Measurements from ENCODE around the gene SNIP1. TPM values are rescaled to one million over a fixed set of nuclear protein-coding genes. Genes with fewer than 3 reads are reported as not detected.

SNIP1 gene
- total and polyA plus RNA-seq, 2 experiments from 2014 or later, result 6.5 to 10.5 TPM

DNA sequence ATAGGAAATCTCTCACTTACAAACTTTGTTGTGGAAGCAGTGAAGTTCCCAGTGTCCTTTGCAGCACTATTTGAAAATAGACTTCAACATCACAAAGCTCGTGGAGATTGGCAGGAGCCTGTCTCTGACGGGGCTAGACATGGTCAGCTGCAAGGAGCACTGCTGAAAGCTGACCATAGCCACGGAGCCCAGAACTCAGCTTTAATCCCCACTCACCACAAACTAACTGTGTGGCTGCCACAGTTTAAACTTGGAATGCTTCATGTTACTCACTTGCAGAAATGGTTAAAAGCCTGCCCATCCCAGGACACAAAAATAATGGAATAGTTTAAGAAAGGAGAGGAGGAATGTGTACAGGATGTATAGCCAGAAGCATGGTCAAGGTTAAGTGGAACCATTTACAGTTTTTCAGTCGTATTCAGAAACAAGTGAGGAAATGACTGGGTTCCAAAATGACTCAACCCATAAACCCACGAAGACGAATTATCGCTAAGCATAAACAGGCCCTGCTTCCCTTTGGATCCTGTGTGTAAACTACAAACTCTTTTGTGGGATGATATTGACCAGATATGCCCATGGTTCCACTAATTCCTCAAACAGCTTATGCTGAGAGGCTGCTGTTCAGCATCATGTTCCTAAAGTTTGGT, 20.9 kb upstream of the SNIP1 start:
- no peak for DNase-seq (ENCODE audit: low spot score)
- Histone ChIP-seq H4K20me1 (ENCODE audit: insufficient read depth, poor library complexity, severe bottlenecking) (no peaks in the 10 kb centered on the region), H3K4me1 (ENCODE audit: insufficient read depth) (no peaks in the 10 kb centered on the region), H3K79me2 (no peaks in the 10 kb centered on the region), H2AFZ (no peak overlapping the region), H3K36me3 (replicated peaks; ENCODE audit: insufficient read depth, low read depth) (no peaks in the 10 kb centered on the region), H3K4me2 (no peak overlapping the region), H3K27ac (no peak overlapping the region), H3K9me2 (replicated peaks; ENCODE audit: insufficient read depth) (no peaks in the 10 kb centered on the region), H3K4me3 (no peak overlapping the region), H3K9me3 (ENCODE audit: low read depth) (no peaks in the 10 kb centered on the region), H3K27me3 (no peaks in the 10 kb centered on the region)
- WGBS (ENCODE audit: low lambda C conversion rate, missing lambda C conversion rate), result 79% methylated on average over 7 of the region's 7 CpGs
- TF ChIP-seq EZH2phosphoT487 (IDR thresholded peaks at IDR 0.05; ENCODE audit: low read depth, severe bottlenecking, unreplicated experiment) (no peak), EZH2 (IDR thresholded peaks at IDR 0.05; ENCODE audit: borderline replicate concordance) (no peak)
- TF ChIP-seq, protein P1, sequence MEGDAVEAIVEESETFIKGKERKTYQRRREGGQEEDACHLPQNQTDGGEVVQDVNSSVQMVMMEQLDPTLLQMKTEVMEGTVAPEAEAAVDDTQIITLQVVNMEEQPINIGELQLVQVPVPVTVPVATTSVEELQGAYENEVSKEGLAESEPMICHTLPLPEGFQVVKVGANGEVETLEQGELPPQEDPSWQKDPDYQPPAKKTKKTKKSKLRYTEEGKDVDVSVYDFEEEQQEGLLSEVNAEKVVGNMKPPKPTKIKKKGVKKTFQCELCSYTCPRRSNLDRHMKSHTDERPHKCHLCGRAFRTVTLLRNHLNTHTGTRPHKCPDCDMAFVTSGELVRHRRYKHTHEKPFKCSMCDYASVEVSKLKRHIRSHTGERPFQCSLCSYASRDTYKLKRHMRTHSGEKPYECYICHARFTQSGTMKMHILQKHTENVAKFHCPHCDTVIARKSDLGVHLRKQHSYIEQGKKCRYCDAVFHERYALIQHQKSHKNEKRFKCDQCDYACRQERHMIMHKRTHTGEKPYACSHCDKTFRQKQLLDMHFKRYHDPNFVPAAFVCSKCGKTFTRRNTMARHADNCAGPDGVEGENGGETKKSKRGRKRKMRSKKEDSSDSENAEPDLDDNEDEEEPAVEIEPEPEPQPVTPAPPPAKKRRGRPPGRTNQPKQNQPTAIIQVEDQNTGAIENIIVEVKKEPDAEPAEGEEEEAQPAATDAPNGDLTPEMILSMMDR (IDR thresholded peaks at IDR 0.05; ENCODE audit: poor library complexity), result no peak

DNA sequence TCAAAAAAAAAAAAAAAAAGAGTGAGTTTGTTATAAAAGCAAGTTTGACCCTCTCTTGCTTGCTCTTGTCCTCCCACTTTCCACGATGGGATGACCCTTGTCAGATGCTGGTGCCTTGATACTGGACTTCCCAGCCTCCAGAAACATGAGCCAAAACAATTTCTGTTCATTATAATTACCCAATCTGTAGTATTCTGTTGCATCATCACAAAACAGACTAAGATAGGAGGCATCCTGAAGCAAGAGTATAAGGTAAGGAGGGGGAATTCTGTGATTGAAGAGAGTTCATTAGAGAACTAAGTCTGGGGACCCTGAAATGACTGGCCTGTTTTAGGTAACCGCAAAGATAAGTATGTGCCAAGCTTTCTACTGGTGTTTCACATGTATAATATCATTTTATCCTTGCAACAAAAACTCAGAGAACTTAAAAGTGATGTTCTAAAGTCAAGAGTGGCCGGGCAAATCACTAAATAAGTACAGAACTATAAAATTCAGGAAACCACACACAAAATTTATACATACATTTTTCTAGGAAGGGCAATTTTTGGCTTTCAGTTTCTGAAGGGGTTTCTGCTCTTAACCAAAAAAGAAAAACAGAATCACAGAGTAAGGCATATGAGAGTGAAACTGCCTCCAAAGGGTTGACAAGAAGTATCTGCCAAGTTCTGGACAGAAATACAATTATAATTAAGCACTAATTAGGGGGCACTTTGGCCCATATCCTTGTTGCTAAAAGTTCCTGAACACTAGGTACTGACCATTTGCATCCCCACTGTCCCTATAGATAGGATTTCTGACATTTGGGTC, 16.6 kb upstream of the SNIP1 start:
- Histone ChIP-seq H3K4me2 (no peak overlapping the region), H3K4me3 (no peak overlapping the region), H3K27ac (no peak overlapping the region), H4K20me1 (ENCODE audit: insufficient read depth, poor library complexity, severe bottlenecking) (no peaks in the 10 kb centered on the region), H3K4me1 (ENCODE audit: insufficient read depth) (no peaks in the 10 kb centered on the region), H3K27me3 (no peaks in the 10 kb centered on the region), H3K9me3 (ENCODE audit: low read depth) (no peaks in the 10 kb centered on the region), H3K79me2 (no peaks in the 10 kb centered on the region), H2AFZ (no peak overlapping the region), H3K36me3 (replicated peaks; ENCODE audit: insufficient read depth, low read depth) (no peaks in the 10 kb centered on the region), H3K9me2 (replicated peaks; ENCODE audit: insufficient read depth) (no peaks in the 10 kb centered on the region)
- 96% methylated on average over 3 of the region's 3 CpGs for WGBS (ENCODE audit: low lambda C conversion rate, missing lambda C conversion rate)
- TF ChIP-seq EZH2 (IDR thresholded peaks at IDR 0.05; ENCODE audit: borderline replicate concordance) (no peak), EZH2phosphoT487 (IDR thresholded peaks at IDR 0.05; ENCODE audit: low read depth, severe bottlenecking, unreplicated experiment) (no peak)
- TF ChIP-seq, protein P1 (IDR thresholded peaks at IDR 0.05; ENCODE audit: poor library complexity), result no peak
- no peak for DNase-seq (ENCODE audit: low spot score)

DNA sequence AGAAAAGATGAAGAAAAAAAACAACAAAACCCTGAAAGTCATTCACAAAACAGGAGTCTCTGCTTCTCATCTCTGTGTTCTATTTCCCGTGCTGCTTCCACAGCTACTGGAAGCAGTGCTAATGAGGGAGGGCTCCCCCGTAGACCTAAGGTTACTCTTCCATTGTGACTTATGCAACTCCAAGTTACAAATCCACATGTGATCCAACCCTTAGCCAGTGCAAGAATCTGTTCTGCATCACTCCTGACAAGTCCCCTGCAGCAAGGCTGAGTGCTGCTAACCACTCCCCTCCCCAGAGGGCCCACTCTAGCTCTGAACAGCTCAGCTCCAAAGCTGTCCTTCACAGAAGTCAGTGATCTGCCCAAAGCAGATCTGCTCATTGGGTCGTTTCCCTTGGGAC, 12.9 kb upstream of the SNIP1 start:
- Histone ChIP-seq H3K4me1 (ENCODE audit: insufficient read depth) (no peaks in the 10 kb centered on the region), H3K27ac (no peak overlapping the region), H2AFZ (no peak overlapping the region), H3K9me2 (replicated peaks; ENCODE audit: insufficient read depth) (no peaks in the 10 kb centered on the region), H4K20me1 (ENCODE audit: insufficient read depth, poor library complexity, severe bottlenecking) (no peaks in the 10 kb centered on the region), H3K4me2 (no peak overlapping the region), H3K9me3 (ENCODE audit: low read depth) (no peaks in the 10 kb centered on the region), H3K4me3 (no peak overlapping the region), H3K27me3 (no peaks in the 10 kb centered on the region), H3K36me3 (replicated peaks; ENCODE audit: insufficient read depth, low read depth) (no peaks in the 10 kb centered on the region), H3K79me2 (no peaks in the 10 kb centered on the region)
- TF ChIP-seq EZH2 (IDR thresholded peaks at IDR 0.05; ENCODE audit: borderline replicate concordance) (no peak), EZH2phosphoT487 (IDR thresholded peaks at IDR 0.05; ENCODE audit: low read depth, severe bottlenecking, unreplicated experiment) (no peak)
- TF ChIP-seq, protein P1 (IDR thresholded peaks at IDR 0.05; ENCODE audit: poor library complexity), result no peak
- 50% methylated on average over 3 of the region's 3 CpGs for WGBS (ENCODE audit: low lambda C conversion rate, missing lambda C conversion rate)
- peak; percentile 56 for DNase-seq (ENCODE audit: low spot score)

Measured in hepatocyte (in vitro differentiated cells).